GM12878 (cell line): ENCODE measurements around the gene BORCS6. TPM values are rescaled to one million over a fixed set of nuclear protein-coding genes. Genes with fewer than 3 reads are reported as not detected.
A peak's percentile ranks its signal among the peaks of the same experiment; 100 is the strongest.

Source experiments
- BMI1 ChIP-seq: fragments of 450-650 bp; IDR thresholded peaks from 2 replicates; pipeline ENCODE4 v1.6.1; 2016; ENCODE audit warnings: mild to moderate bottlenecking, moderate library complexity, borderline replicate concordance
- DPF2 ChIP-seq: fragments of 450-650 bp; IDR thresholded peaks from 2 replicates; pipeline ENCODE4 v1.6.1; 2017; ENCODE audit warnings: mild to moderate bottlenecking
- ELK1 ChIP-seq: IDR thresholded peaks from 2 replicates; pipeline ENCODE4 v1.6.1; 2012; ENCODE audit warnings: low read depth, low read length, improper control_type of control experiment
- ESRRA ChIP-seq: IDR thresholded peaks from 2 replicates; pipeline ENCODE4 v1.6.1; 2012; ENCODE audit warnings: mild to moderate bottlenecking, low read length, improper control_type of control experiment
- ETV6 ChIP-seq, 2 experiments: fragments of 450-650 bp in 1 of 2; IDR thresholded peaks in 1 of 2; conservative IDR thresholded peaks in 1 of 2; 2 replicates each; pipeline ENCODE4 v1.6.1; 2014; ENCODE audit warnings: antibody characterized with exemption in 1 of 2, borderline replicate concordance in 1 of 2, low read depth in 1 of 2, mild to moderate bottlenecking in 1 of 2, moderate library complexity in 1 of 2
- HSF1 ChIP-seq: fragments of 150-350 bp; IDR thresholded peaks from 2 replicates; pipeline ENCODE4 v1.6.1; 2014; ENCODE audit warnings: mild to moderate bottlenecking, low read depth, low read length
- JUND ChIP-seq: IDR thresholded peaks from 2 replicates; pipeline ENCODE4 v1.6.1; 2012; ENCODE audit warnings: low read depth, mild to moderate bottlenecking, low read length, improper control_type of control experiment, moderate library complexity
- MLLT1 ChIP-seq: fragments of 450-650 bp; IDR thresholded peaks from 2 replicates; pipeline ENCODE4 v1.6.1; 2016; ENCODE audit warnings: mild to moderate bottlenecking
- MTA3 ChIP-seq: IDR thresholded peaks from 2 replicates; pipeline ENCODE4 v1.6.1; 2012; ENCODE audit warnings: low read length, inconsistent platforms, borderline replicate concordance
- MYC ChIP-seq: IDR thresholded peaks from 2 replicates; pipeline ENCODE4 v1.6.1; 2011; ENCODE audit warnings: mild to moderate bottlenecking, low read length, moderate library complexity, inconsistent platforms; ENCODE audit not compliant: insufficient read depth, insufficient replicate concordance, insufficient read length, severe bottlenecking
- NFYA ChIP-seq: IDR thresholded peaks from 2 replicates; pipeline ENCODE4 v1.6.1; 2011; ENCODE audit warnings: low read depth, mild to moderate bottlenecking, low read length, improper control_type of control experiment, borderline replicate concordance
- POLR2A ChIP-seq: IDR thresholded peaks from 2 replicates; pipeline ENCODE4 v1.6.1; 2011; ENCODE audit warnings: low read depth, mild to moderate bottlenecking, low read length
- RBBP5 ChIP-seq: fragments of 200-600 bp; sonication (generic); conservative IDR thresholded peaks from 2 replicates; pipeline ENCODE4 v1.6.1; 2016
- SIX5 ChIP-seq: IDR thresholded peaks from 2 replicates; pipeline ENCODE4 v1.6.1; 2011; ENCODE audit warnings: mild to moderate bottlenecking, low read depth, low read length, moderate library complexity; ENCODE audit not compliant: severe bottlenecking
- YBX1 ChIP-seq: fragments of 450-650 bp; IDR thresholded peaks from 2 replicates; pipeline ENCODE4 v1.6.1; 2016; ENCODE audit warnings: antibody characterized with exemption
- ZBTB4 ChIP-seq: fragments of 450-650 bp; formaldehyde crosslinking; IDR thresholded peaks from 2 replicates; pipeline ENCODE4 v1.4.0; 2022; ENCODE audit warnings: mild to moderate bottlenecking, moderate library complexity
- polyA plus RNA-seq, 11 experiments: library from polyadenylated mRNA; depleted of rRNA in 4 of 11; unstranded in 6 of 11; stranded (reverse) in 5 of 11; fragments of >200 nt; fragmentation: Nextera tagmentation in 4 of 11; fragmentation: Illumina TruSeq in 1 of 11; extraction: Ambion mirVana in 4 of 11; extraction: Trizol in 1 of 11; gene quantifications; 1 replicate in 1 of 11; 2 replicates in 10 of 11; pipeline versions ENCODE4 v1.2.1 to v1.2.3, GENCODE V29; 2011 to 2016; ENCODE audit warnings: inconsistent platforms in 2 of 11, missing spikeins in 2 of 11, low read depth in 1 of 11
- total RNA-seq, 4 experiments: library from RNA; depleted of rRNA in 3 of 4; stranded (reverse); fragments of >200 nt in 3 of 4; fragmentation: Illumina TruSeq in 1 of 4; extraction: Trizol in 1 of 4; gene quantifications; 2 replicates each; pipeline versions ENCODE4 v1.2.1 to v1.2.3, GENCODE V29; 2013 to 2021
- TF ChIP-seq, protein P1 (sequence below): fragments of 450-650 bp; IDR thresholded peaks from 2 replicates; pipeline ENCODE4 v1.6.1; 2018; ENCODE audit warnings: mild to moderate bottlenecking, low read depth, moderate library complexity; ENCODE audit not compliant: partially characterized antibody
- TF ChIP-seq, protein P2 (sequence below): IDR thresholded peaks from 2 replicates; pipeline ENCODE4 v1.6.1; 2012; ENCODE audit warnings: low read depth, low read length, improper control_type of control experiment

BORCS6 gene
- total and polyA plus RNA-seq, 10 of the 15 experiments (the other 5 are each of a cell fraction or from before 2014, with no cell fraction given) = 0.37 to 14.1 (median 6.7) TPM

- TF ChIP-seq, protein P1, sequence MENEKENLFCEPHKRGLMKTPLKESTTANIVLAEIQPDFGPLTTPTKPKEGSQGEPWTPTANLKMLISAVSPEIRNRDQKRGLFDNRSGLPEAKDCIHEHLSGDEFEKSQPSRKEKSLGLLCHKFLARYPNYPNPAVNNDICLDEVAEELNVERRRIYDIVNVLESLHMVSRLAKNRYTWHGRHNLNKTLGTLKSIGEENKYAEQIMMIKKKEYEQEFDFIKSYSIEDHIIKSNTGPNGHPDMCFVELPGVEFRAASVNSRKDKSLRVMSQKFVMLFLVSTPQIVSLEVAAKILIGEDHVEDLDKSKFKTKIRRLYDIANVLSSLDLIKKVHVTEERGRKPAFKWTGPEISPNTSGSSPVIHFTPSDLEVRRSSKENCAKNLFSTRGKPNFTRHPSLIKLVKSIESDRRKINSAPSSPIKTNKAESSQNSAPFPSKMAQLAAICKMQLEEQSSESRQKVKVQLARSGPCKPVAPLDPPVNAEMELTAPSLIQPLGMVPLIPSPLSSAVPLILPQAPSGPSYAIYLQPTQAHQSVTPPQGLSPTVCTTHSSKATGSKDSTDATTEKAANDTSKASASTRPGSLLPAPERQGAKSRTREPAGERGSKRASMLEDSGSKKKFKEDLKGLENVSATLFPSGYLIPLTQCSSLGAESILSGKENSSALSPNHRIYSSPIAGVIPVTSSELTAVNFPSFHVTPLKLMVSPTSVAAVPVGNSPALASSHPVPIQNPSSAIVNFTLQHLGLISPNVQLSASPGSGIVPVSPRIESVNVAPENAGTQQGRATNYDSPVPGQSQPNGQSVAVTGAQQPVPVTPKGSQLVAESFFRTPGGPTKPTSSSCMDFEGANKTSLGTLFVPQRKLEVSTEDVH = no peak
- TF ChIP-seq RBBP5 = no peak
- no peak for TF ChIP-seq JUND
- no peak for TF ChIP-seq MYC
- TF ChIP-seq YBX1 = no peak
- TF ChIP-seq ETV6 (conservative IDR thresholded peaks at IDR 0.05 in 1 of 2, IDR thresholded peaks at IDR 0.05 in 1 of 2; ENCODE audit: borderline replicate concordance in 1 of 2, low read depth in 1 of 2) = peak in 1 of 2 experiments; percentile 54; a peak in 1 of 4 replicates
- TF ChIP-seq BMI1 = no peak
- no peak for TF ChIP-seq NFYA
- peak; percentile 62 for TF ChIP-seq POLR2A
- TF ChIP-seq MTA3 = peak; percentile 57; the same call in 1 of the 2 replicates
- TF ChIP-seq MLLT1 = no peak; the same call in 1 of the 2 replicates
- TF ChIP-seq ESRRA = no peak
- TF ChIP-seq ZBTB4 (CRISPR knock-in tag) = no peak
- no peak for TF ChIP-seq HSF1
- TF ChIP-seq SIX5 = no peak
- TF ChIP-seq DPF2 = no peak; the same call in 1 of the 2 replicates
- TF ChIP-seq ELK1 = no peak
- TF ChIP-seq, protein P2, sequence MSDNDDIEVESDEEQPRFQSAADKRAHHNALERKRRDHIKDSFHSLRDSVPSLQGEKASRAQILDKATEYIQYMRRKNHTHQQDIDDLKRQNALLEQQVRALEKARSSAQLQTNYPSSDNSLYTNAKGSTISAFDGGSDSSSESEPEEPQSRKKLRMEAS = no peak
These were observed 31.8 kb upstream of the BORCS6 start (continued) for GRCh38 chr17:8221663-8222379.
